ENCODE data around the gene OR5H1.

DNA sequence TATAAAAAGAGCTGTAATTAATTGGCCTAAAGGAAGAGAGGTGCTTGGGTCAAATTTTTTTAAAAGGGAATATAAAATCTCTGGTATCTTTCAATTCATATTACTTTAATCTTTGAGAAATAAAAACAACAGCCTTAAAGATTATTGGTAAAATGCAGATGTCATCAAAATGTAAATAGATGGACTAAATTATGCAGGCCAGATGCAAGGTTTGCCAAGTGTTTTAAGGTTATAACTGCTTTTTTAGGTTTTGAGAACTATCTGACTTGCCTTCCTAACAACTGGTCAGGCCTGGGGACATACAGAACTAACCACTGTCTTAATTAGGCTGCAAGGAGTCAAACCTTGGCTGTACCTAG, 20.0 kb upstream of the OR5H1 start:
- TF ChIP-seq, protein P1, sequence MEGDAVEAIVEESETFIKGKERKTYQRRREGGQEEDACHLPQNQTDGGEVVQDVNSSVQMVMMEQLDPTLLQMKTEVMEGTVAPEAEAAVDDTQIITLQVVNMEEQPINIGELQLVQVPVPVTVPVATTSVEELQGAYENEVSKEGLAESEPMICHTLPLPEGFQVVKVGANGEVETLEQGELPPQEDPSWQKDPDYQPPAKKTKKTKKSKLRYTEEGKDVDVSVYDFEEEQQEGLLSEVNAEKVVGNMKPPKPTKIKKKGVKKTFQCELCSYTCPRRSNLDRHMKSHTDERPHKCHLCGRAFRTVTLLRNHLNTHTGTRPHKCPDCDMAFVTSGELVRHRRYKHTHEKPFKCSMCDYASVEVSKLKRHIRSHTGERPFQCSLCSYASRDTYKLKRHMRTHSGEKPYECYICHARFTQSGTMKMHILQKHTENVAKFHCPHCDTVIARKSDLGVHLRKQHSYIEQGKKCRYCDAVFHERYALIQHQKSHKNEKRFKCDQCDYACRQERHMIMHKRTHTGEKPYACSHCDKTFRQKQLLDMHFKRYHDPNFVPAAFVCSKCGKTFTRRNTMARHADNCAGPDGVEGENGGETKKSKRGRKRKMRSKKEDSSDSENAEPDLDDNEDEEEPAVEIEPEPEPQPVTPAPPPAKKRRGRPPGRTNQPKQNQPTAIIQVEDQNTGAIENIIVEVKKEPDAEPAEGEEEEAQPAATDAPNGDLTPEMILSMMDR (IDR thresholded peaks at IDR 0.05), result no peak
- TF ChIP-seq POLR2A (IDR thresholded peaks at IDR 0.05), result no peak
- no peak for TF ChIP-seq POLR2AphosphoS5 (IDR thresholded peaks at IDR 0.05)
- no peak for TF ChIP-seq EP300 (IDR thresholded peaks at IDR 0.05)
